ENCODE data around the gene PRDM11.
"Not testable (repeated sequence)": the region's sequence is repeated elsewhere in the genome, so short reads cannot be mapped to it uniquely, and the experiment has no call there.

PRDM11 gene

GRCh38 chr11:45146072-45147016 is at the start of gene PRDM11:
PRDM11 (plus strand) TSS chr11:45146639; CDS start chr11:45181767, 35,128 bp downstream.
- DNase-seq: no peak

GRCh38 chr11:45097721-45098493 is 48.5 kb upstream of the PRDM11 start:
- no peak for DNase-seq

GRCh38 chr11:45098929-45099328 is 47.5 kb upstream of the PRDM11 start:
- DNase-seq: peak; percentile 30

GRCh38 chr11:45100339-45100738 is 46.1 kb upstream of the PRDM11 start:
- DNase-seq: no peak

GRCh38 chr11:45102361-45102809 is 44.1 kb upstream of the PRDM11 start:
- DNase-seq: no peak

- DNase-seq: peak; percentile 13
Measured at GRCh38 chr11:45102810-45103621, 43.4 kb upstream of the PRDM11 start.

- DNase-seq: no peak
Measured at GRCh38 chr11:45104006-45104789, 42.2 kb upstream of the PRDM11 start.

GRCh38 chr11:45104790-45105084 is 41.7 kb upstream of the PRDM11 start:
- no peak for DNase-seq

- peak; percentile 69 for DNase-seq
Measured at GRCh38 chr11:45105233-45105983, 41.0 kb upstream of the PRDM11 start.

GRCh38 chr11:45105984-45106375 is 40.5 kb upstream of the PRDM11 start:
- DNase-seq: no peak

- DNase-seq: no peak
Measured at GRCh38 chr11:45106440-45106839, 40.0 kb upstream of the PRDM11 start.

- no peak for DNase-seq
Measured at GRCh38 chr11:45107029-45107428, 39.4 kb upstream of the PRDM11 start.

- no peak for DNase-seq
Measured at GRCh38 chr11:45108070-45109064, 38.1 kb upstream of the PRDM11 start.

- no peak for DNase-seq
Measured at GRCh38 chr11:45109400-45109799, 37.0 kb upstream of the PRDM11 start.

- peak; percentile 32 for DNase-seq
Measured at GRCh38 chr11:45110562-45110961, 35.9 kb upstream of the PRDM11 start.

- no peak for DNase-seq
Measured at GRCh38 chr11:45113807-45114206, 32.6 kb upstream of the PRDM11 start.

GRCh38 chr11:45127836-45128235 is 18.6 kb upstream of the PRDM11 start:
- DNase-seq: not testable (repeated sequence)

GRCh38 chr11:45133878-45134277 is 12.6 kb upstream of the PRDM11 start:
- no peak for DNase-seq

GRCh38 chr11:45141171-45141570 is 5.3 kb upstream of the PRDM11 start:
- DNase-seq: no peak

GRCh38 chr11:45141631-45142030 is 4.8 kb upstream of the PRDM11 start:
- no peak for DNase-seq

Measured in DMS79 (cell line).